Stimulated activated CD8-positive, alpha-beta memory T cell treated with anti-CD3 and anti-CD28 coated beads, Interleukin-4, amount 100 ng/mL, for 48 hours (primary cell): ENCODE results near the gene SLC2A10.

Experiments
- DNase-seq: peaks from one replicate; pipeline ENCODE4 v3.0.0-alpha.2; 2020

SLC2A10 gene

DNA sequence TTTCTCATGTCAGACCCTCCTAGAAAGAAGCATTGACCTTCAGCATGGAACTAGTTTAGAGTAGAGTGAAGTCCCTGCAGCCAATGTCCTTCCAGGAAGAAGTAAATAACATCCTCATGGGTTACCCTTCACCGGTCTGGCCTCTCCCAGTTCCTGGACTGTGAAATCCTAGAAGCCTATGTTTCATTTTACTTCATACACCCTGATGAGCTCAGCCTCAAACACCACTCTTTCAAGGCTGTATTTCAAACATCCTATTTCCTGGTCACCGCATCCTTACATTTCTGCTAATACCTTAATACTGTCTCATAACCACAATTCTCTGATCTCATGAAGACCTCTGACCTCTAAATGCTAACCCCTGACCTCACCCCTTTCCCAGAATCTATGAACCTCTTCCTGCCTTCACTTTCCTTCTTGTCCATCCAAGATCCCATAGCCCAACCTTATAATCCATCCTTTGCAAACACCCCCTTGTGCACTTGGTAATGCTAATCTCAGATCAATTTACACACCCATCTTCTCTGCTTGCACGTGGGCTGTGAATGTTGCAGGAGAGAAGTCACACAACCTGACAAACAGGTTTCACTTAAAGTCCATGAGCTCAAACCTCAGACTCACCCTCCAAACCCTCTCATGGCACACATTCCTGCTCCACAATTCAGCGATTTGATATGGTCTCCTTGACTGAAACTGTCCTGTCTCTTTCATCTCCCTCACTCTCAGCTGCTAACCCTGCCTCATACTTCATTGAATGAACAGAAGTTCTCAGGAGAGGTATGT, 30.2 kb downstream of the SLC2A10 start:
- no peak for DNase-seq

GRCh38 chr20:46740214-46740609, 30.8 kb downstream of the SLC2A10 start:
- no peak for DNase-seq

DNA sequence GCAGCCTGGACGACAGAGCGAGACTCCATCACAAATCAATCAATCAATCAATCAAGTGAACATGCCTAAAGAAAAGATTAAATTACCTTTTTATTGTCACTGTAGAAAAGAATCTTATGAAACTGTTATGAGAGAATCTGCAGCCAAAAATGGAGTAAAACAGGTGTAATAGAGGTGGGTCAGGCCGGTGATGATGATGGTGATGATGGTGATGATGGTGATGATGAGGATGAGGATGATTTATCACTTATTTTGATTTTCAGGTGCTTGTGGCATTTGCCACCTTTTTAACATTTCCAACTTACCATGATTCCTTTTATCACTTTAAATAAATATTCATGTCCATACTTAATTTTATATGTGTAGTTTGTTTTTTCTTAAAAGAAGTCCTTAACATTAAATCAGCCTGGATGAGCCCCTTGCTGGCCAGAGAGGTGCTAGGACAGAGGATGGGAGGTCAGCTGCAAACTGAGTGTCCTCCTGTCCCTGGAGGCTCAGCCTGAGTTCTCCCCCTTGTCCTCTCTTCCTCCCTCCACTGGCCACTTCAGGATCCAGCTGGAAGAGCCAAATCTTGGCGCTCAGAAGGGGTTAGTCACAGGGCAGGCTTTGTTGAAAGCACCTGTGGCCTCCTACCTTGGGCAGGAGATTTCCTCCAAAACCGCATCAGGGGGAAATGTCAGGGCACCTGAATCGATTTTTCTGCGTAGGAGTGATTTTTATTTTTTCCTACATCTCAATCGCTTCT, 32.6 kb downstream of the SLC2A10 start:
- DNase-seq: no peak

- DNase-seq: no peak
These were observed 33.2 kb downstream of the SLC2A10 start for GRCh38 chr20:46742669-46743045.

DNA sequence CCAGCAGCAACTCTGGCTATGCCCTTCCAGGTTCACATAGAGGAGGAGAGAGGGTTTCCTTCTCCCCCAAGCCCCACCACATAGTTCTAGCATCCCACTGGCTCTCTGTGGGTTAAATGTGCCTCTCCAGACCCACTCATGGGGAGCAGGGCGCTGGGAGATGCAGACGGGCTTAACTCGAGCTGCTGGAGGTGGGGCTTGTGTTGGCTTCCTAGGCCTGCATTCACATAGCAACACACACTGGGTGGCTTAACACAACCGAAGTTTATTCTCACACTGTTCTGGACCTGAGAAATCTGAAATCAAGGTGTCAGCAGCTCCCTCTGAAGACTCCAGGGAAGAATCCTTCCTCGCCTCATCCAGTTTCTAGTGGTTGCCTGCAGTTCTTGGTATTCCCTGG, 33.6 kb downstream of the SLC2A10 start:
- DNase-seq: no peak

DNA sequence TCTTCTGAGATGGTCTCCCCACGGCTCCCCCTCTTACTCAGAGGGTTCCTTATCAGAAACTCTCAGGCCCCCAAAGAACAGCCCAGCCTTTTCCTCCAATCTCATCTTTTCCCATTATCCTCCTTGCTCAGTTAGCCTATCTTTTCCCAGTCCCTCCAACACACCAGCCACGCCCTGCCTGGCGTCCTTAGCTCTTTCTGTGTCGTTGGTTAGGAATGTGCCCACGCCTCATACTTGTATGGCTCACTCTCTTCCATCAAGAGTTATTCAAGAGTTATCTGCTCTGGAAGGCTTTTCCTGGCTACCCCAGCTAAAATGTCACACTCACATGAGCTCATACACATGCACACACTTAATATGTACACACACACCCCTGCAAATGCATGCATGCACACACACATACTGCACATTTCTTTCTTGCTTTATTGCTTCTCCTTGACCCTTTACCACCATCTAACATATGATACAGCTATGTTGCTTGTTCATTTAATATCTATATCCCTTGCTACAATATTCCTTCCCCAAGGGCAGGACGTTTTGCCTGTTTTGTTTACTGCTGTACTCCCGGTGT, 37.6 kb downstream of the SLC2A10 start:
- no peak for DNase-seq

DNA sequence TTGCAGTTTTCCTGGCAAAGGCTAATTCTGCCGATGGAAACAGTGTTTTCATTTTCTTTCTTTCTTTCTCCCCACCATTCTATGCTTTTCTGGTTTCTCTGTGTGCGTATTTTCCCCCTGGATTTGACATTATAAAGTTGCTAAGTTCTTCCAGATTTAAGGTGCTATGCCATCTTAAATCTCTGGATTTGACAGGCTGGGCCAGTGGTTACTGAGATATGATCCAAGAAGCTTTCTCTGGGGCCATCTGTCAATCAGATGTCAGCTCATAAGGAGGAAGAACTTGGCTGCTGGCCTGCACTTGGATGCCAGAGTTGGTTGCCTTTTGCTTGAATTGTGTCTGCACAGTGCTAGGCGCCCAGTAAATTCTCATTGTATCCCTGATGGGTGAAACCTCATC, 39.7 kb downstream of the SLC2A10 start:
- DNase-seq: no peak

- DNase-seq: no peak
These were observed 42.4 kb downstream of the SLC2A10 start for GRCh38 chr20:46751856-46752255.

- DNase-seq: peak; percentile 80
These were observed 43.3 kb downstream of the SLC2A10 start for GRCh38 chr20:46752728-46753127.

DNA sequence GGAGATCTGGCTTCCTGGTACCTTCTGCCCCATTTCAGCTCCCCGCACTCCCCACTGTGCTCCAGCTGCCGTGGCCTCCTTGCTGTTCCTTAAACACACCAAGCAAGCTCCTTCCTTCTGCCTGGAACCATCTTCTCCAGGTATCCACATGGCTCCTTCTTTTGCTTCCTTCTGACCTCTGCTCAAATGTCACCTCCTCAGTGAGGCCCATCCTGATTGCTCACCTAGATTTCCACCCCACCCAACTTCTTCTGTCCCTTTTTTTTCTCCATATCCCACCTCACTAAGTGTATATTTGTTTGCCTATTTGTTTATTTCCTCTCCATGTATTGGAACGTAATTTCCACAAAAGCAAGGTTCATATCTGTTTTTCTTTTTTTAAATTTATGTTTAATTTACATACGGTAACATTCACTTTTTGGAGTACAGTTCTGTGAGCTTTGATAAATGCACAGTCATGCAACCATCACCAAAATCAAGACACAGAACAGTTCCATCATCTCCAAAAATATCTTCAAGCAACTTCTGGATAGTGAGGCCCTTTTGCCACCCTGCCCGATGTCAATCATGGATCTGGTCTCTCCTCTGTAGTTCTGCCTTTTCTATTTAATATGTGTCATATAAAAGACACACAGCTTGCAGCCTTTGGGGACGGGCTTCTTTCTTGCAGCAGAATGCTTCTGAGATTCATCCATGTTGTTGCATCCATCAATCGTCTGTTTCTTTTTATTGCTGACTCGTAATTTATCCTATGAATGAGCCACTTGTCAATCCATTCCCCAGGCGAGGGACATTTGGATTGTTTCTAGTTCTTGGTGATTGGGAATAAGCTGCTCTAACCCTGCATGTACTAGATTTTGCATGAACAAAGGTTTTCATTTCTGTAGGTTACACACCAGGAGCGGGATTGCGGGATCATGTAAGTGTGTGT, 46.3 kb downstream of the SLC2A10 start:
- DNase-seq: no peak

- DNase-seq: no peak
These were observed 47.0 kb downstream of the SLC2A10 start for GRCh38 chr20:46756419-46756818.

DNA sequence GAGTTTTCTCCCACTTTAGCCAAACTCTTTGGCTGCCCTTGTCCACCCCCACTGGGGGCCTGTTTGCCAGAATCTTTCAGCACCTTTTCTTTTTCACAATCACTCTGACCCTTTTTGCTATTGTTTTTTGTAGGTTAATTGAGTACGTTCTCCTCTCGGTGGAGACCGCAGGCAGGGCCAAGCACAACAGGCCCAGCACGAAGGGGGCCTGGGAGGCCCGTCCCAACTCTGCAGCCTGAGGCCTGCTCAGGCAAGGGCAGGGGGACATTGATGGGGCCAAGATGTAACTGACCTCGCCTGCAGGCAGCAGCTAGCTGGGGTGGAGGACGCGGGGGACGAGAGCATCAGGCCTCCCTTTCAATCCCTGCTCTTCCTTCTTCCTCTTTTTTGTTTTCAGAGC, 47.7 kb downstream of the SLC2A10 start:
- DNase-seq: no peak

DNA sequence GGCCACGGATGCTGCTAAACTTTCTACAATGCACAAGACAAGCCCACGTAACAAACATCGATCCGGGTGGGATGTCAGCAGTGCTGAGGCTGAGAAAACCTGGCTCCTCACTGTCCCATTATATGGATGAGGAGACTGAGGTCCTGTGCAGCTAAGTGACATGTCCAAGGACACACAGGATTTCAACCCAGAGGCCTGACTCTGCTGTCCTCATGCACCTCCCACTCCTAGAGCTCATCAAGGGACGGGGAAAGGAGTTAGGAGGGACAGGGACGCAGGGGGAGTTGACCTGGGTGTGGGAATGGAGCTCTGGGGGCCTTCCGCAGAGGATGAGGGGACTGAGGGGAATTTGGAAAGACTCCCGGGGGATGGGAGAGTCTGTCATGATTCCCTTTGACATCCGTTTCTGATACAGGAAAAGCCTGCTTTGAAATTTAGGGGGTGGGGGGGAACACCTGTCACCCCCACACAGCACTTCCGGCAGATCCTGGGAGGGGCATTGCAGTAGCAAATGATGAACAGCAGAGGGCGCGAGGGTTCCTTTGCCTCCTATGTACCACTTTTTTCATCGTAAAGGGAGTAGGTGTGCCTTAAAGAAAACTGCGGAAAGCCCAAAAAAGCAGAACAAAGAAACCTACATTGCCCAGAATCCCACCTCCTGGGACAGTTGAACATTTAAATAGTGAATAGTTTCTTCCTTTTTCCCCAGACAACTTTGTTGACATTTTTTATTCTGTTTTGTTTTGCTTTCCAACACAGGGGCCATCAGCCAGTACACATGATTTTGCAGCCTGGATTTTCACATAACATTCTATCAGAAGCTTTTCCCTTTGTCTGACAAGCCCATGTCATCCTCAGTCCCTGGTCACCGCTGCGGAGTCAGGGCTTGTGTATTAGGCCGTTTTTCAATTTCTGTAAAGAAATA, 48.6 kb downstream of the SLC2A10 start:
- DNase-seq: peak; percentile 75

DNA sequence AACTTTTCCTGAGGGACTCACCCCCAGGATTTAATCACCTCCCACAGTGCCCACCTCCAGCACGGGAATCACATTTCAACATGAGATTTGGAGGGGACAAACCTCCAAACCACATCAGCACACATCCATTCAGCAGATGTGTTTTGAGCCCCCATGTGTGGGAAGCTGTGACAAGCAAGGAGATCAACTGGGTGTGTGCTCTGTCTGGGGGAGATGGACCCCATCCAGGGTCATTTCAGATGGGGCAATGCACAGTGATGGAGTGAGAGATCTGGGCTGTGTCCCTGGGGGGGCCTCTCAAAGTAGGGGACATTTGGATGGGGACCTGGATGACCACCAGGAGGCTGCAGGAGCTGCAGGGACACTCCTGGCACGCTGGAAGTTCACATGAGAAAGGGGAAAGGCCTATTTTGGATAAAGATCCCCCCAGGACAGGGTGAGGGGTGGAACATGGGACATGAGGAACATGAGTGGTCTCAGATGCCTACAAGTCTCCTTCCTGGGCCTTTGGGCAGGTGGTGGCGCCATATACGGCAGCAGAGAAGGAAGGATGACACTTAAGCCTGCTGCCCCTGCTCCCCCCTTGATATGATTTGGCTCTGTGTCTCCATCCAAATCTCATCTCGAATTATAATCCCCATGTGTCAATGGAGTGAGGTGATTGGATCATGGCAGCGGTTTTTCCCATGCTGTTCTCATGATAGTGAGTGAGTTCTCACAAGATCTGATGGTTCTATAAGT, 49.6 kb downstream of the SLC2A10 start:
- no peak for DNase-seq

GRCh38 chr20:46761566-46761965, 52.1 kb downstream of the SLC2A10 start:
- DNase-seq: no peak

- DNase-seq: no peak
These were observed 54.6 kb downstream of the SLC2A10 start for GRCh38 chr20:46764068-46764467.

DNA sequence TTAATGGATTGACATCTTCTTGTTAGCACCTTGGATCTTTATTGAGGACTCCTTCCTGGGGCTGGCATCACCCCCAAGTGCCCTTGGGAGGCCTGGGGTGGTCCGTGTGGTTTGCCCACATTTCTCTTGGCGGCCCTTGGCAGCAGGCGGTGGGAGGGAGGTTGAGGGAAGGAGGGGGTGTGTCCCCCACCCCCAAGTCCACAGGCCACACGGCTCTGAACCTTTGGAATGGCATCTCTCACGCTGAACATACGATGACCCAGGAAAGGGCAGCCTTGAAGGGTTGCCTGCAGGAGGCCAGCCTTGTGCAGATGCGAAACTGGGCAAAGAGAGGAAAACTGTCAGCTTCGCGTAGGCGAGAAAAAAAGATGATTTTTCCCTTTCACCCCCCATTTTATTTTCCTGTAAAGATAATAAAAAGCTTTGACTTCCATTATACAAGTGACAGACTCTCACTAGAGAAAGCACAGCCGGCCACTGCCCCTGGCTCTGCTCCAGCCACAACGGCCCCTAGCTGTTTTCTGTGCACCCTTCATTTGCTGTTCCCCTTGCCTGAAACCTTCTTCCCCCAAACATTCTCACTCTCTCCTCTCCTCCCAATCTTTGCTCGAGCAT, 56.2 kb downstream of the SLC2A10 start:
- no peak for DNase-seq

GRCh38 chr20:46767127-46767761, 57.8 kb downstream of the SLC2A10 start:
- peak; percentile 49 for DNase-seq

GRCh38 chr20:46770330-46771194, 61.1 kb downstream of the SLC2A10 start:
- DNase-seq: no peak
